ENCODE data around the gene FAM170B.

FAM170B gene

DNA sequence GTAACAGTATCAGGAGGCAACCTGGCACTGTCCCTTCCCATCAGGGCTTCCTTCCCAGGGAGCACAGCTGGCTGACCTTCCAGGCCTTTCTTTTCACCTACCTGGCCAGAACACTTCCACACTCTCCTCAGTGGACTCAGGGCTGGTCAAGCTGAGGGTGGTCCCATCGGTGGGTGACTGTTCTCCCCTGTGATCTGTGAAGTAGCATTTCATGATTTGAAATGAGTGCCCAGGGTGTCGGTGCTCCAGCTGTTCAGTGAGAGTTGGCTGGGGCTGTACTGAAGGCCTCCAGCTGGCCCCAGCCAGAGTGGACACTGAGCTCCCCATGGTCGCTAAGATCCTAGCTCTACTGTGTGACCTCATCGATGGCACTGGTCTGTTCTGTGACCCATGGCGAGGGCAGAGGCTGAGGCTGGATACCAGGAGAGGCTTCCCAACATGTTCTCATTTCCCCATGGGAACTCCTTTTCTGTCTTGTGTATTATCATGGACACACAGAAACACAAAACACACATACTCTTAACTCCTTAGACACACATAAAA is at the start of gene FAM170B:
Gene FAM170B (minus strand): TSS at position 316 of the 543 bp plus-strand sequence. CDS start 103 bp downstream, at position 213.
- no peak for DNase-seq (ENCODE audit: low read depth)
- TF ChIP-seq, protein P1, sequence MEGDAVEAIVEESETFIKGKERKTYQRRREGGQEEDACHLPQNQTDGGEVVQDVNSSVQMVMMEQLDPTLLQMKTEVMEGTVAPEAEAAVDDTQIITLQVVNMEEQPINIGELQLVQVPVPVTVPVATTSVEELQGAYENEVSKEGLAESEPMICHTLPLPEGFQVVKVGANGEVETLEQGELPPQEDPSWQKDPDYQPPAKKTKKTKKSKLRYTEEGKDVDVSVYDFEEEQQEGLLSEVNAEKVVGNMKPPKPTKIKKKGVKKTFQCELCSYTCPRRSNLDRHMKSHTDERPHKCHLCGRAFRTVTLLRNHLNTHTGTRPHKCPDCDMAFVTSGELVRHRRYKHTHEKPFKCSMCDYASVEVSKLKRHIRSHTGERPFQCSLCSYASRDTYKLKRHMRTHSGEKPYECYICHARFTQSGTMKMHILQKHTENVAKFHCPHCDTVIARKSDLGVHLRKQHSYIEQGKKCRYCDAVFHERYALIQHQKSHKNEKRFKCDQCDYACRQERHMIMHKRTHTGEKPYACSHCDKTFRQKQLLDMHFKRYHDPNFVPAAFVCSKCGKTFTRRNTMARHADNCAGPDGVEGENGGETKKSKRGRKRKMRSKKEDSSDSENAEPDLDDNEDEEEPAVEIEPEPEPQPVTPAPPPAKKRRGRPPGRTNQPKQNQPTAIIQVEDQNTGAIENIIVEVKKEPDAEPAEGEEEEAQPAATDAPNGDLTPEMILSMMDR (conservative IDR thresholded peaks at IDR 0.05; ENCODE audit: control insufficient read depth, insufficient read depth, low read depth, low read length) = no peak
- H3K4me3 ChIP-seq (ENCODE audit: control insufficient read depth, low read depth, low read length) = no peak within 1 kb of the TSS

DNA sequence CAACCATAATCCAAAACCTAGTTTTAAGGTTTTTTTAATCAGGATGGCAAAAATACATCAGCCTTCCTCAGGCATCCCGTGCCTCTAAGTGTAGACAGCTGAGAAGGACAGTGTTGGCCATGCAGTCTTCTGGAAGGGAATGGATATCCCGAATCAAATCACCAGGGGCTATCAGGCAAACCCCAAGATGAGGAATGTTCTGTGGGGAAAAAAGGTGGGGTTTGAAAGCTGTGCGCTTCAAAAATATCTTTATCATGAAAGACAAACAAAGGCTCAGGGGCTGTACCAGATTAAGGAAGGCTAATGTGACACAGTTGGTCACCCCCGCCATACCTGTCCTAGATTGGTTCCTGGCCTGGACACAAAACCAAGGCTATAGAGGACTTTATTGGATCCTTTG is 49.0 kb upstream of the FAM170B start:
- TF ChIP-seq, protein P1 (conservative IDR thresholded peaks at IDR 0.05; ENCODE audit: control insufficient read depth, insufficient read depth, low read depth, low read length) = no peak
- DNase-seq (ENCODE audit: low read depth) = no peak
- no peak overlapping the region for H3K4me3 ChIP-seq (ENCODE audit: control insufficient read depth, low read depth, low read length)

DNA sequence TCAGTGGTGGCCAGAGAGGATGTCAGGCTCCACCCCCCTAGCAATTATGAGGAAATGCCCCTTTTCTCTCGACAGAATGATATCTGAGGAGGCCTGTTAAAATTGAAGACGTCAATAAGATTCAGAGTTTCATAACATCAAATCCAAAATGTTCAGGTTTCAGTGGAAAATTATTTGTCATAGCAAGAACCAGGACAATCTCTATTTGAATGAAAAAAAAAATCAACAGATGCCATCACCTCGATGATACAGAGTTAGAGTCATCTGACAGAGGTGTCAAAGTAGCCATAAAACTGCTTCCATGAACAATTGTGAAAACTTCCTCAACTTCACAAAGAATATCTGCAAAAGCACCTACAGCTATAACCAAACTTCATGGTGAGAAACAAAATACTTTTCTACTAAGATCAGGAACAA is 46.6 kb upstream of the FAM170B start:
- H3K4me3 ChIP-seq (ENCODE audit: control insufficient read depth, low read depth, low read length) = no peak overlapping the region
- no peak for DNase-seq (ENCODE audit: low read depth)
- TF ChIP-seq, protein P1 (conservative IDR thresholded peaks at IDR 0.05; ENCODE audit: control insufficient read depth, insufficient read depth, low read depth, low read length) = no peak

DNA sequence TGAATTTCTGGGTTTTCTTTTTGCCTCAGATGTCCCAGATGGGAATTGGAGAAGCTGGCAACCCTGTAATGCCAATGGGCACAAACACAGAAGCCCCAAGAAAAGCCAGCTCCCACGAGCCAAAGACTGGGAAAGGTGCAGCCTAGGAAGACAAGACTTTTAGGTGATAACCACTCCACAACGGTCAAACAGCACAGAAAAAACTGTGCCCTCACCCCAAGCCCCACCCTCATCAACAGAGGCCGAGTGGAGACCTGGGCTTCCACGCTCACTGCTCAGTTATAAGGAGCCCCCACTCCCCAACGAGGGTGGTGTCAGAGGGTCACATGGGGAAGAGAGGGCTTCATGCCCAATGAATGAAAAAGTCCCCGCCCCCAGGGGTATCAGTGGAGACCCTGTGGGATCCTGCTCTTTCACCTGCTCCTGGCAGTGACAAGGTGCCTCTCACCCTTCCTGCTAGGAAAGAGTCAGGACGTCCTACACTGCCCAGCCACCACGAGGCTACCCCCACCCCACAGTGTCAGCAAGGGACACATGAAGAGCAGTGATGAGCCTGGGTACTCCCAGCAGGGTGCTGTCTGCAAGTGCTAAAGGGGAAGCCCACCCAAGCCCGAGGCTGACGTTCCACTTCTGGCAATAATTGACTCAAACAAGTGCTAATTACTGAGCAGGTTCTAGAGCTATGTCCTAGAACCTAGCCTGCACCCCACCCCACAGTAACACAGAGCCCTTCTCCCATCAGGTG is 46.0 kb upstream of the FAM170B start:
- TF ChIP-seq, protein P1 (conservative IDR thresholded peaks at IDR 0.05; ENCODE audit: control insufficient read depth, insufficient read depth, low read depth, low read length) = no peak
- DNase-seq (ENCODE audit: low read depth) = no peak
- no peak overlapping the region for H3K4me3 ChIP-seq (ENCODE audit: control insufficient read depth, low read depth, low read length)

DNA sequence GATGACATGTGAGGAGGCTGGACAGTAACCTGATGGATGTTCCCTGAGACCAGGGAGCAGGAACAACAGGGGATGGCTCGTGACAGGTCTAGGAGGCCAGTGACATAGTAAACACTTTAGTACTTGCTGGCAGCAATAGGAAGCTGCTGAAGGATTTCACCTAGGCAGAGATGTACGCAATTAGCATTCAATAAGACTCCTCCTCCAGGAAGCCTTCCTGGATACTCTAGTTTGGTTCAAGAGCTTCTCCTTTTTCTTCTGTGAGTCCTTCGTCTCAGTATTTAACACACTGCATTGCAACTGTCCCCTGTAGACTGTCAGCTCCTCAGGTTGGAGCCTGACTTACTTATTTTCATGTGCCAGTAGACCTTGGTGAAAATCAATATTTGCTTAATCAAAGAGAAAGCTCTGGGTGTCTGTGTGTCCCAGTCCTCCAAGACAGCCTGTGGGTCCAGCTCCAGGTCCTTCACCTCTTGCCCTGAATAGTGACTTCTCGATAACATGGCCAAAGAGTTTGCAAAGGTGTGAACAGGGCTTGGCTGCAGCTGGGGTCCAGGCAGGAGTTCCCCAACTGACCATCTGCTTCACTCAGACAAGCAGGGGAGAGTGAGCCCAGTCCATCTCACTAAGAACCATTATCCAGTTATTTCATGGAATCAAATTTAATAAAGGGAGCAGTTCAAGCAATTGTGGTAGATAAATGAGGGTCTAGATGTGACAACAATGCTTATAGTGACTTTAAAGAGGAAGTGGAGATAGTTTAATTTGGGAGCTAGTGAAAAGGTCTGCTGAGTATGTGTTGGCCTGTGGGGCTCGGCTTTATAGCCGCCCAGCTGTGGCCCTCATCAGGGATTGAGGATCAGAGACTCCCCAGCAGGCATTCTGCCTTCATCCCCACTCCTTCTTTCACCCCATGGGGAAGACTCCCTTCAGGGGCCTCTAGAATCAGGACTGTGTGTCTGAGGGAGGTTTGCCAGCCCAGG is 45.0 kb upstream of the FAM170B start:
- no peak for DNase-seq (ENCODE audit: low read depth)
- H3K4me3 ChIP-seq (ENCODE audit: control insufficient read depth, low read depth, low read length) = no peak overlapping the region
- TF ChIP-seq, protein P1 (conservative IDR thresholded peaks at IDR 0.05; ENCODE audit: control insufficient read depth, insufficient read depth, low read depth, low read length) = no peak
